ENCODE data around the gene RBP4.

The RBP4 gene

DNA sequence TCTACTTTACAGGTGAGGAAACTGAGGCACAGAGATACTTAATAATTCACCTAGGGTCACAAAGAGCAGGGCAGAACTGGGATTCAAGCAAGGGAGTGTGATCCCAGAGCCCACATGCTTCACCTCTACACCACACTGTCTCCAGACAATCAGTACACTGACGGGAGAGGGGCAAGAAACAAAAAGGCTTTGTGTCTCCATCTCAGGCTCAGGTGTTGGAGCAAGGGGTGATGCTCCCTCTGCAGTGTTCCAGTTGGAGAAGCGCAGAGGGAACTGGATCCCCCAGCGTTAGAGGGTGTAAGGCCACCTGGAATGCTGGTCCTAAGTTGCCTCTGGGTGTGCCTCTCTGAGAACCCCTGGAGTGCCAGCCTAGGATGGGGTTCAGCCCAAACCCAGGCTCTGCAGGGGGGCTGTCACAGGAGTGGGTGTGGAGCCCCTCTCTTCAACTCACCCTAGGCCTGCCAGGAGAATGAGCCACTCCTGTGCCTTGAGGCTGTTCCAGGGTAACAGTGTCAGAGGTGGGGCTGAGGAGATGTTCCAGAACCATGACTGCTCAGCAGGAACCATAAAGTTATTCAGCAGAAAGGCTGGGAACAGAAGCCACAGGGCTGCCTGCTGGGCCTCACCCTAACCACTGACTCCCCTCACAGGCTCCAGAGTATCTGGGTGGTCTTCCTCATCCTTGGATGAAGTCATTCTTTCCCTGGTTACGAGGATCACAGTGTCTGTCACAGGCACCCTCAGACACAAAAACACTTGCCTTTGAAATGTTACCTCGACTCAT is 5.5 kb downstream of the RBP4 start:
- DNase-seq, result no peak

DNA sequence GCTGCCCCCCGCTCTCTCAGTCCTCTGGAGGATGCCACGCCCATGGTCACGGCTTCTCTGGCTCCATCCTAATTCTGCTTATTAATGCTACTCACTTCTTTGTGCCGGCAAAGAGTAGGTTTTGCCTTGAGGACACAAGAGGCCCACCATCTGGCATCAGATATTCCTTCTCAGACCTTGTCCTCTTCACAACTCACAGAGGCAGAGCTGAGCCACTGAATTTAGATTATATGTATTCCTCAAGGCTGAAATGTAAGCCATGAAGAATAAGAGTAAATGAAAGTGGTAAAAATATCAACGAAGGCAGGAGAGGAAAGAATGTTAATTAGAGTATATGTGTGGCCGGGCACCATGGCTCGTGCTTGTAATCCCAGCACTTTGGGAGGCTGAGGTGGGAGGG is 6.5 kb downstream of the RBP4 start:
- DNase-seq, result no peak

DNA sequence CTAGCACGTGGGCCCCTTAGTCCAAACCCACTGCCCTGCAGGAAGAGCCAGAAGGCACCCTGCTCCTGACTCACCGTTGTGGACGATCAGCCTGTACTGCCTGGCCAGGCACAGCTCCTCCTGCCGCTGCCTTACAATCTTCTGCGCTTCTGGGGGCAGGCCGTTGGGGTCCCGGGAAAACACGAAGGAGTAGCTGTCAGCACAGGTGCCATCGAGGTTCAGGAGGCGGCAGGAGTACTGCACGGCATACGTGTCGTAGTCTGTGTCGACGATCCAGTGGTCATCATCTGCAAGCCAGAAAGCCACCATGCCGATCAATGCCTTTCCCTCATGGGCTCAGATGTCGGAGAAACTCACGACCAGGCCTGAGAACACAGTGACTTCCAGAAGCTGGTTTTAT is 7.3 kb downstream of the RBP4 start:
- DNase-seq, result no peak

DNA sequence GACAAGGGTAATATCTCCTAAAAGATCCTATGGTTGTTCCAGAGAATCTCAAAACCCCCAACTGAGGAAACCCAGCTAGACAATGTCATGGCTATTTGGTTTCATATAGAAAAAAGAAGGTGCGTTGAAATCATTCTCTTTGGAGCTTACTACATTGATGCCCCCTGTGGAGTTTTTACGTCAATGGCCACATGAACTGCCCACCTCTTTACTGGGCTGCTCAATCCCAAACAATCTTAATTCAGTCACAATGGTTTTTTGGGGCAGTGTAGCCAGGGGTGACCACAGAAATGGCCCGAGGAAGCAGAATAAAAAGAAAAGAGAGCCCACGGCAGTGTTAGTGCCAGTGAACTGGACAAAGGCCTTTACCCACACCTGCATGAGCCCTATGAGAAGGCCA is 7.8 kb downstream of the RBP4 start:
- no peak for DNase-seq

DNA sequence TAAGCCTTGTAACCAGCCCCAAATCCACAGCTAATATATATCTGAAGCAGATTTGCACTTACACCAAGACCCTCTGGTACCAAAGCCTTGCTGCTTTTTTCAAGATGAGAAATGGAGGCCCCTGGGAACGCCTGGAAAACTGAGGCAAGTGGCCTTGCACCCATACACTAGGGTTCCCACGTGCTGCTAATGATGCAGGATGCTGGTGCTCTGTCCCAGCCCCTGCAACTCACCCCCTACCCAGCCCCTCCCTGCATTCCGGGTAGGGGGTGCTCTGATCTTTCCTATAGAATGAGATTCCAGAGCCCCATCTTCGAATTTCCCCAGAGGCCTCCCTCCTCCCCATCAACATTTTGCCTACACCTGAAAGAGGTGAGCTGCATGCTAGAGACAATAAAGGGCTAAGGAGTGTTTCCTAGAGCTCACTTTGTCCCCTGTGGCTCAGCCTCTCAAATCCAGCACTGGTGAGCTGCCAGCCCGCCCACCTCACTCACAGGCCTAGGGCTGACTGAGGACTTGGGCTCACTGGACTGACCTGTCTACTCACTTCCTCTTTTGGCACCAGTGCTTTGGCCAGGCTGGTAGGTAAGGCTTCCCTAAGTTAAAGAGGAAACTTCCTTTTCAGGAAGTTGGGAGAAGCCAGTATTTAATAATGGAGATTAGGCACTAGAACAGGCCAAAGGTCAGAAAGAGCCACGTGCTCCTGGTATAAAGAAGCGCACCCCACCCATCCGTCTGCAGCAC is 9.8 kb downstream of the RBP4 start:
- DNase-seq, result no peak

DNA sequence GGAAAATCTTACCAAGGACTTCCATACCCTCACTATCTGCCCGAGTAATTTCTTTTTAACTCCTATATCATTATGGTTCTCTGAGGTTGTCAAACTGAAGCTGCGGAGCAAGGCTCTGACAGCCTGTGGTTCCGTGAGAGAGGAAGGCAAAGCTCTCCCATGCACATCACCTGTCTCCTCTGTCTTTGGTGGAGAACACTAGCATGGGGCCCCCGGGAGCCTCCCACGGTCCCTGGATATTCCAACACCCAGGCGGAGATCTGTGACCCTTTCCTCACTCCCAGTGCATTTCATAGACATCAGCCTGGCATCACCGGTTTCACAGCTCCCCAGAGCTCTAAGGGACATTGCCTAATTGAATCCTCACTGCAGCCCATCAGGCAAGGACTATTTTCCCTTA is 10.4 kb downstream of the RBP4 start:
- DNase-seq, result no peak

DNA sequence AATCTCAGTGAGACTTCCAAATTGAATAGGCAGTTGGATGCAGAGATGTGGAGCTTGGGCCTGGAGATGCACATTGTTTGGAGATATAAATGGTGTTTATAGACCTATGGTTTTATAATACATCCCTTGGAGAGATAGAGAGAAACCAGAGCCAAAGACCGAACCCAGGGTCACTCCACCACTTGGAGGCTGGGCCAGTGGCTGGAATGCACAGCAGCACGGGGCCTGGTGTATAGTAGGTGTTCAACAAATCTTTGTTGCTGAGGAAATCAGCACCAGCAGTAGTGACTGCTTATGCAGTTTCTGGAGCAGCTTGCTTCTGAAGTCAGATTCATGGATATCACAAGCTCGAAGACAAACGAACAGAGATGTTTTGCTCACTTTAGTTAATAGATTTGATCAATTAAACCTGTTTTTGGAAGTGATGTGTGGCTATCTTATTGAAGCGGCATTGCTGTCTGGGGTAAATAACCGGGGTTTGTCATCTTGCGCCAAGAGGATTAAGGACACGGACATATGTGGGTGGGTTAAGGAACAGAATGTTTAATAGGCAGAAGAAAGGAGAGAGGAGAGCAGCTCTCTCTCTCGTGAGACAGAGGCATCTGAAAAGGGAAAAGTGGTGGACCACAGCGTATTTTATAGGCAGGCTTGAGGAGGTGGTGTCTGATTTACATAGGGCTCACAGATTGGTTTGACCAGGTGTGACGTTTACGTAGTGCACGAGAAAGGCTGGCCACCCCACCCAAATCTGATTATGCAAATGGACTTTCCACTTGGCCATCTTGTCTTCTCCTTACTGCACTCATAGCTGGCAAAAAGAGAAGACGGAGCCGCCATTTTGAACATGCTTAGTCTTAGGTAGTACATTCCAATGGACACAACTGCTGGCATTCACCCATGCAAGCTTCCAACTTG is 11.1 kb downstream of the RBP4 start:
- no peak for DNase-seq

DNA sequence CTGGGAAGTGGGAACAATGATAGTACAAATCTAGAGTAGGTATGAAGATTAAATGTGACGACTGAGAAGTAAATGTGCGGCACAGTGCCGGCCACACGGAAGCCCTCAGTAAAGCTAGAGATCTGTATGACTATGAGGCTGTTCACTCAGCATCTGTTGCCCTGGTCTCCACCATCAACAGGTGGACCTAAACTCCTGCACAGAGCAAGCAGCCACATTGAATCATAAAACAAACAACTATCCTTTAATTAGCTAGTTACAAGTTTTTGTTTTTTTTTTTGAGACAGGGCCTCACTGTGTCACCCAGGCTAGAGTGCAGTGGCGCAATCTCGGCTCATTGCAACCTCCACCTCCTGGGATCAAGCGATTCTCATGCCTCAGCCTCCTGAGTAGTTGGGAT is 16.6 kb downstream of the RBP4 start:
- no peak for DNase-seq

DNA sequence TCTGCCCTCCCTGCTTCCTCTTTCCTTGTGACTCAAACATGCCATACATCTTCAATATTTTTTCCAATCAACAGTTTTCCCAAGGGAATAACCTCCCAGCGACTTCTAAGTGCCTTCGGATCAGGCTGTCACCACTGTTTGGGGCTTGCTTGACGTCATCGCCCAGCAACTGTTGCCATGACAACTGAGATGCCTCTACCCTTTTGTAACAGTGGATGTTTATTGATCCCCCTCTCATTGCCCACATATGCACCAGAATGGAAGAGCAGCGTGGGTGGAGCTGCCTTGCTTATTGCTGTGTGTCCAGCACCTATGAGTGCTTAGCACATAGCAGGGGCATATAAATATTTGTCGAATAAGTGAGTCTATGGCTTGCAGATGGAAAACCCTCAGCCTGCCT is 20.2 kb downstream of the RBP4 start:
- no peak for DNase-seq

DNA sequence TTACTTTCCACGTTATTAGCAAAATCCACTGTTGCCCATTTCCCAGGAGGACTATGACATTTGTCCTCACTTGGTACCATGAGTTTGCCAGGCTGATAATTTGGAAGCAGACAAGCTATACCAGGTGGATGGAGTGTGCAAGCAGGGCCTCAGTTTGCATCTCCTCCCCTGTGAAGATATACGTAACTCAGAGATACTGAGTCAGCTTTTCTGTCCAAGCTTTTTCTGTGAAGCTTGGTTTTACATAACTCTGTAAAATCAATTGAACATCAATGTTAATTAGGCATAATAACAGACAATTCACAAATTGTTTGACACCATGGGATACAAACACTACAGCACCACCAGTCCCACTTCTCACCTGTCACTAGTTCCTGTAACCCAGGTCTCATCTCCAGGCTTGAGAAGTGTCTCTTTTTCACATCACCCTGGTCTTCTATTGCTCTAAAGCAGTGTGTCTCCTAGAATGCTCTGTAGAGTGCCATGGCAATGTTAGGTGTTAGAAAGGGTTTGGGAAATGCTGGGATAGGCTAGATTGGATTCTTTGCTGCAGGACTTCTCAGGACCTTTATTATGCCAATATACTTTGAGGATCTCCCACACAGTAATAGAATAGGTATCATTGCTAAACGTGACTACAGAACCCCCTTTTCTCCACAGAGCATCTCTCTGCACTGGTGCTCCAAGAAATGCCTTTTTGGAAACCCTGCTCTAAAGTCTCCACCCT is 20.9 kb downstream of the RBP4 start:
- no peak for DNase-seq

DNA sequence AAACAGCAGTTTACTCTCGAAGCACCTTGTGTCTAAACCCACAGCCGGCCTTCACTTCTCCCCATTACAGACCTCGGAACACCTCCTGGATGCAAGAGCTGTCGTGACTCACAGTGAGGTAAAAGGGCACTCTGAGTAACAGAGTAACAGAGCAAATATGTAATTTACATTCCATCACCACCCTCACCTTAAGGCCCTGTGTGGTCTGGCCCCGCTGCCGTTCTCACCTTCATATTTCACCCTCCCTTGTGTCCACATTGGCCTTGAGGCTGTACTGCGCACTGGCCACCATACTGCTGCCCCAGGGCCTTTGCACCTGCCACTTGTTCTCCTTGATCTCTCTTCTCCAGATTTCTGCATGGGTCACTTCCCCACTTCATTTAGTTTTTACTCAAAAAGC is 21.9 kb downstream of the RBP4 start:
- DNase-seq, result no peak

DNA sequence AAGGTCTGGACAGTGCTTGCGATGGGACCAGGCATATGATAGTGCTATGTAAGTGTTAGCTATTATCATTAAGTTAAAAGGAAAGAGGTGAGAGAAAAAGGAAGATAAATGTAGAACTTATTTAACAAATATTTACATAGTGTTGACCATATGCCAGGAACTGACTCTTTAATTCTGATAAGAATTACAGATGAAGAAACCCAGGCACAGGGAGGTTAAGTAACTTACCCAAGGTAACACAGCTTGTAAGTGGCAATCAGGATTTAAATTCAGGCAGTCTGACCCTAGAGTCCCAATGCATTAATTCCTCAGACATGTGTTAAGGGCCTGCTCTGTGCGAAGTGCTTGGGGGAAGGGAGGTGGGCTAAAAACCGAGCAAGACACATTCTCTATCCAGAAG is 23.5 kb downstream of the RBP4 start:
- DNase-seq, result no peak

DNA sequence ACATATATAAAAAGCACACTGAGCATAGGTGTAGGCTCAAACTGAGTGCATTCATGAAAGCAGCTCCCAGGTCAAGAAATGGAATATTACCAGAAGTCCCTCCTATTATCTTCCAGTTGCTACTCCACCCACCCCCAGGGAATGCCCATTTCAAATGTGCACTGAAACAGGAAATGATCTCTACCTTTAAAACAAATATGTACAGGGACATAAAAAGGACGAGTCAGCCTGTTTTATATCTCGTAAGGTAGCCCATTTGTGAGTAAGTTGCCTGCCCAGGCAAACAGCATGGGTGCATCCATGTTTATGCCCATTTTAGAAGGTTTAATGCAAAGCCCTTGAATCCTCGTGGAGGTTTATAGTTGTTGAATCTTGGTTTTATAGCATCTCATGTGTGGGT is 24.1 kb downstream of the RBP4 start:
- no peak for DNase-seq

DNA sequence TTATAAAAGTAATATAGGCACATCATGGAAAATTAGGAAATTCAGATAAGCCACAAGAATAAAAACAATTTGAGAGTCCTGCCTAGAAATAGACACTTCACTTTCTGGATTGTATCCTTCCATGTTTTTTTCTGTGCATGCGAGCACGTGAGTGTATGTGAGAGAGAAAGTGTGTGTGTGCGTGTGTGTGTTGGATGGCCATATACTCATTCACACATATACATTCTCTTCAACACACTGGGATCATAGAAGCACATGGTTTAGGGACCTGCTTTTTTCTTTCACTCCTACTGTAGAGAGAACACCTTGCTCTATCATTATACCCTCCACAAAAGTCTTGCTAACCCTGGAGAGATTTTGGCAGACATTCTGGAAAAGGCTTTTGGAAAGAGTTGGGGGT is 27.1 kb downstream of the RBP4 start:
- no peak for DNase-seq

DNA sequence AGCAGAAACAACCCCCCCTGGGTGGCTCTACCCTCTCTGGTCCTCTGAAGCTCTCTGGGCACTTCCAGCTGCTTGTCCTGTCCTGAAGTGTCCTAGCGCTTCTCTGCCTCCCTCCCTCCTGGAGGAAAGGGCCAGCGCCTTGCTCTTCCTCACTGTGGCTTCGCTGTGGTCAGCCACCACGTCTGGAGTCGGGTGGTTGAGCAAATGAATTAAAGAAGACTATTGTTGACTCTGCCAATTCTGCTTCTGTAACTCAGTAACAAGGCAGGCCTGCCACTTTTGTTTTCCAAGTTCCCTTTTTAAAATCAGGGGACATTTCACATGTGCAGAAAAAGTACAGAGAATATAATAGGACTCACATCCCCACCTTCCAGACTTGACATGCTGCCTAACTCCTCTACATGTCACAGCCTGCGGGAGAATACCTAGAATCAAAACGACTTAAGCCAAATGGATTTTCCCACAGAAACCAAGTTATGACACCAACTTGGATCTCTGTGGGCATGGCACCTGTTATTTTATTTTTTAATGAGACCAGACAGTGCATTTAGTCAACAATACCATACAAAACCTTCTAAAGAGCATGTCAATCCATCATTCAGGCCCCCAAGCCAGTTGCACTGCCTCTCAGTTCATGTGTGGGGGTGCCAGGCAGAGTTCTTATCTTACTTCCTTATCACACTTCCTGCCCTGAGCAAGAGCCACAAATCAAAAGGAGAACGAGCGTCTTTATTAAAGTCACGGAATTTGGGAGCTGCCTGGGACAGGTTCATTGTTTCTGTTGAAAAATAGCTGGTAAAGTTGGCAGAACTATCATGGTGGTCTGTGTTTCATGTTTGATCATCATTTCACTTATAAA is 27.8 kb downstream of the RBP4 start:
- DNase-seq, result no peak

DNA sequence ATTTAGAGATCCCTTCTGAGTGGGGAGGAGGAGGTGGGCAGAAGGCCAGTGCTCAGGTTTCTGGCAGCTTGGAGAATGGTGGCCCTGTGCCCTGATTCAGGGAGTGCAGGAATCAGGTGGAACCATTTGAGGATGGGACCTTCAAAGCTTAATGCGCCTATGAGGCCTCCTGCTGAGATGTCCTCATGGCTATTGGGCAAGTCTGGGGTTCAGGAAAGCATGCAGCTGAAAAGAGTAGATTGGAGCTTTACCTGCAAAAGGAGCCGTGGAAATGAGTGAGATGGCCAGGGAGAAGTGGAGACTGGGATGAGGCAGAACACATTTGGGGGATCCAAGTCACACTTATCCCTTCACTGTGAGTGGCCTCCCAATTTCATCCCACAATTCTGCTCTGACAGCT is 28.4 kb downstream of the RBP4 start:
- no peak for DNase-seq

DNA sequence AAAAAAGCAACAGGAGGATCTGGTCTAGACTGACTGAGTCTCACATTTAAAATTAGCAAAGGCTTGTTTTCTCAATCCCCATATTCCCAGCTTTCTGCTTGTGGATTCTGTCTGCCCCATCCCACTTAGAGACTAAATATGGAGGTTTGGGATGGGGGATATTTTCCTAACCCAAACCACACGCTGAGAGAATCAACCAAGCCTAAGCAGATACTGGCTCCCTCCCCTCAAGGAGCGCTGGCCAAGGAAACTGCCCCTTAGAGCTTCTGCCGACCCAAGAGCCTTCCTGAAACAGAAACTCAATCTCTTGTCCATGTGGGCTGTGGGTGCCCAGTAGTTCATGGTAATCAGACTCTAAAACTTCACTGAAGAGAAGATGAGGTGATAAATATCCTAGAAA is 30.7 kb downstream of the RBP4 start:
- DNase-seq, result no peak

DNA sequence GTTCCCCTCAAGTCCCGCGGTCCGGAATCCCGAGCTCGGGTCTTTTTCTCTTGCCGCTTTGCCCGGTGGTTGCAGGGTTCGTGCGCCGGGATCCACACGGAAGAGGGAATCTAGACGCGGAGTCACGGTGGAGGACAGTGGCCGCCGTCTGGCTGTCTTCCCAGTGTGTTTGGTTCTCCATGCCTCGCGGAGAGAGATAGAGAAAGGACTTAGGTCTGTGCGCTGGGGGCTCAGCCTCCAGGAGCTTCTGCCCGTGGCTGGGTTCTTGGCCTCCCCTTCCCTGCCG is 33.0 kb downstream of the RBP4 start:
- no peak for DNase-seq

DNA sequence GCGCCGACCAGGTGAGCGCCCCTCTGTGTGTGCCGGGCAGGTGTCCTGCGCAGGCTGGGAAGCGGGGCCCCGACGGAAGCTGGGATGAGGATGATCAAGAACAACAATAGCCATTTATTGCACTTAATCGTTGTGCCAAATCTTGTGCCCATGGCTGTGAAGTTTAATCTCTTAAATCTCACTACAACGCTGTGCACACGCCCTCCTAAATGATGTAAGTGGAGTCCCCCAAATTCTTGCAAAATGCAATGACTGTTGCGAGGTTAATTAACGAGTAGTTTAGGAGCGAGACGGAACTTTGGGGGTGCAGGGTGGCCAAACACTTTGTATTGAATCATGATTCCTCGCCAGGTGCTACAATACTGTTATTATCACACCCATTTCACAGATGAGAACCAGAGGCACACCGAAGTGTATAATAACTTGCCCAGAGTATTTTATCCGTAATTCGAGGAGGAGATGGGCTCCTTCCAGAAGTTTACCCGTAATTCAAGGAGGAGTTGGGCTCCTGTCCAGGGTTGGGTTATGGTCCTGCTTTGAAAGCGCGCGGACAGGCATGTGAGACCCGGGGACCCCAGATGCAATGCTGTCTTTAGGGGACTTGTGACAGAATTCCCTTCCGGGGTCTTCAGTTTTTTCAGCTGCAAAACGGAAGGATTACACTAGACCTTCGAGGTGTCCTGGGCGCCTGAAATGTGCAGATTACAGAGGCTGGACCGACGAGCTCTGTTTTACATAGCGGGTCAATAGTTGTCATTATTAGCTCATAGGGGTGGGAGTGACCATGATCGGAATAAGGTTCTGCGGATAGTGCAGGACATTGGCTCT is 33.5 kb downstream of the RBP4 start:
- no peak for DNase-seq

DNA sequence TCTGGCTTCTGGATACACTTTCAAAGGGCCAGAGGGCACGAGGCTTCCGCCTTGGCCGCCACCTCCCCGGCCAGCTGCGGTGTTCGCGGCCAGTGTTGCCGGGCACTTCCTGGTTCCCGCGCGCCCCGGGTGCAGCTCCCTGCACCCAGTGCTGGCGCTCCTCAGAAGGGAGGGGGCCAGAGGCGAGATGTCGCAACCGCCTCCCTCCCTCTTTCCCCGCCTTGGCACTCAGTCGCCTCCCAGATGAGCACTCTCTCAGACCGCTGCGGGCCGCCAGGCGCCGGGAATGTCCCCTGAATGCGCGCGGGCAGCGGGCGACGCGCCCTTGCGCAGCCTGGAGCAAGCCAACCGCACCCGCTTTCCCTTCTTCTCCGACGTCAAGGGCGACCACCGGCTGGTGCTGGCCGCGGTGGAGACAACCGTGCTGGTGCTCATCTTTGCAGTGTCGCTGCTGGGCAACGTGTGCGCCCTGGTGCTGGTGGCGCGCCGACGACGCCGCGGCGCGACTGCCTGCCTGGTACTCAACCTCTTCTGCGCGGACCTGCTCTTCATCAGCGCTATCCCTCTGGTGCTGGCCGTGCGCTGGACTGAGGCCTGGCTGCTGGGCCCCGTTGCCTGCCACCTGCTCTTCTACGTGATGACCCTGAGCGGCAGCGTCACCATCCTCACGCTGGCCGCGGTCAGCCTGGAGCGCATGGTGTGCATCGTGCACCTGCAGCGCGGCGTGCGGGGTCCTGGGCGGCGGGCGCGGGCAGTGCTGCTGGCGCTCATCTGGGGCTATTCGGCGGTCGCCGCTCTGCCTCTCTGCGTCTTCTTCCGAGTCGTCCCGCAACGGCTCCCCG is 34.4 kb downstream of the RBP4 start, which contains the start of gene FFAR4:
Gene FFAR4, plus strand, starts transcription at position 231 of the 842 bp plus-strand sequence. Its CDS starts 56 bp downstream, at position 287.
- no peak for DNase-seq

All from HCEC 1CT (cell line).